ENCODE data around the gene PRKN.

DNA sequence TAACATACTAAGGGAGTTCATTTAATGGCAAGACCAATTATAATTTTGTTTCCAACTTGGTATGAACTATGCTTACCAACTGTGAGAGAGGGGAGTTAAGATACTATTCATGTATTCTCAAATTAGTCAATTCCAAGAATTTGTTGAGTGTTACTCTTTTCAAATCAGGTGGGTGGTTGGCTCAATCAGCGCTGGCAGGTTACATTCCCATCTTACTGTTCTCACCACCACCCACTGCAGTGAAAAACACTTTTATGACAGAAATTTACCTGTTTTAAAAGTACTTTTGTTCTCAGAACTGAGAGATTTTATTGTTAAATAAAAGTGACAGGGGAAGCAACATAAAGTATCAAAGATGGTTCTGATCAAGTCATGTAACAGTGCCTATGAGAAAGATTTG, 642.0 kb downstream of the PRKN start:
- TF ChIP-seq, protein P1, sequence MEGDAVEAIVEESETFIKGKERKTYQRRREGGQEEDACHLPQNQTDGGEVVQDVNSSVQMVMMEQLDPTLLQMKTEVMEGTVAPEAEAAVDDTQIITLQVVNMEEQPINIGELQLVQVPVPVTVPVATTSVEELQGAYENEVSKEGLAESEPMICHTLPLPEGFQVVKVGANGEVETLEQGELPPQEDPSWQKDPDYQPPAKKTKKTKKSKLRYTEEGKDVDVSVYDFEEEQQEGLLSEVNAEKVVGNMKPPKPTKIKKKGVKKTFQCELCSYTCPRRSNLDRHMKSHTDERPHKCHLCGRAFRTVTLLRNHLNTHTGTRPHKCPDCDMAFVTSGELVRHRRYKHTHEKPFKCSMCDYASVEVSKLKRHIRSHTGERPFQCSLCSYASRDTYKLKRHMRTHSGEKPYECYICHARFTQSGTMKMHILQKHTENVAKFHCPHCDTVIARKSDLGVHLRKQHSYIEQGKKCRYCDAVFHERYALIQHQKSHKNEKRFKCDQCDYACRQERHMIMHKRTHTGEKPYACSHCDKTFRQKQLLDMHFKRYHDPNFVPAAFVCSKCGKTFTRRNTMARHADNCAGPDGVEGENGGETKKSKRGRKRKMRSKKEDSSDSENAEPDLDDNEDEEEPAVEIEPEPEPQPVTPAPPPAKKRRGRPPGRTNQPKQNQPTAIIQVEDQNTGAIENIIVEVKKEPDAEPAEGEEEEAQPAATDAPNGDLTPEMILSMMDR (IDR thresholded peaks at IDR 0.05; ENCODE audit: poor library complexity): no peak
- no peak for TF ChIP-seq EZH2 (IDR thresholded peaks at IDR 0.05; ENCODE audit: borderline replicate concordance)
